Activated T-helper 1 cell treated with anti-CD3 and anti-CD28 coated beads, Interleukin-2, amount 50 U/mL, for 16 hours (primary cell): ENCODE results near the gene MYO16.

Source experiments
- DNase-seq, 2 donors: peaks; one replicate each; pipeline ENCODE4 v3.0.0-alpha.2; 2020; ENCODE audit warnings: low read depth in 1 of 2, low spot score in 1 of 2

Gene MYO16

GRCh38 chr13:109220631-109221030 is 591.2 kb downstream of the MYO16 start:
- no peak for DNase-seq

GRCh38 chr13:109224033-109224432 is 594.6 kb downstream of the MYO16 start:
- DNase-seq, result no peak

DNA sequence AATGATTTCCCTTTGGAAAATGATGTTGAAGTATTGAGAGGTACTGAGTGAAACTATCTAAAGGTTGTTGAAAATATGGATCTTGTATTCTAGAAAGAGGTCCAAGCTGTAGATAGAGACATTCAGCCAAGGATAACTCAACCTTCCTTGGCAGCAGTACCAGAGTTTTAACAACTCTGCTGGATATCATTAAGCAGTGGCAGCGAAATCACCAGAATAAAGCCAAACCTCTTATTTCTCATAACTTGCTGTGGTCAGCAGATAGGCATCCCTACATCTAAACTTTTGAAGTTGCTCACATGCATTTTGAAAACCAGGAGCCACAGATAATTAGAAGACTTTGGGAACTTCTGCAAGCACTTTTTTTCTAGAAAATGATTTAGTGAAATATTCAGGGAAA is 597.2 kb downstream of the MYO16 start:
- no peak for DNase-seq

- DNase-seq, result no peak
These were observed 598.0 kb downstream of the MYO16 start for GRCh38 chr13:109227344-109227940.

- no peak for DNase-seq
These were observed 598.8 kb downstream of the MYO16 start for GRCh38 chr13:109228211-109228610.

DNA sequence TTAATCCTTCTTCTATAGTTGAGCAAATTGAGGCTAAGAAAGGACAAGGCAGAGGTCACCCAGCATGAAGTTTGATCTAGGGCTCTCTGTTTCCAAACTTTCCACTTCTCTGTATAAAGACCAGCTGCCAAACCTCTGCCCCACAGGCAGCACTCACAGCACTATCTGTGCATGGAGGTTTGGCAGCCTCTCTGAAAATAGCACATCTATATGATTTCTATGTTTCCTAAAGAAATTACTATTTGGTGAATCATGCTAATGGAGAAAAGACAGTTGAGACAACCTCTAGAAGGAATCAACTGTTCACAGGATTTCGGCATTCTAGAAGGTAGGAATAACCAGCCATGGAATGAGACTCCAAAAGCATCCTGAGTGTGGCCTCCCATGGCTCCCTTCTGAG is 602.5 kb downstream of the MYO16 start:
- DNase-seq, result no peak

DNA sequence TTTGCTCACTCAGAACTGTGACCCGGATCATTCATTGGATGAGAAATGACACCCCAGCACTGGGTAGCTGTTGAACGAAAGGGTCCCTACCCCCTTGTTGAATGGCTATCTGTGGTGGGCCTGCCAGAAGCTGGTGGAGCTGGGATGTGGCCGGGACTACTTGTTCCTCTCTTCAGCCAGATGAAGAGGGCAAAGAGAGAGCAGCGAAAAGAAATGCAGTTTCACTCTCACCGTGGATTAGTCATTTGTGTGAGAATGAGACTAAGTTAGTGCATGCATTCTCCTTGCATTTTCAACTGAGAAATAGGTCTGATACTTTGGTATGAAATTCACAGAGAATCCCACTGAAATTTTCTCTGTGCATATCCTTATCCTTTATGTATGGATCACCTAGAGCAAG is 603.9 kb downstream of the MYO16 start:
- DNase-seq, result no peak

GRCh38 chr13:109235901-109236300 is 606.5 kb downstream of the MYO16 start:
- DNase-seq, result no peak

- DNase-seq, result no peak
These were observed 611.7 kb downstream of the MYO16 start for GRCh38 chr13:109241160-109241559.

- DNase-seq, result no peak
These were observed 614.0 kb downstream of the MYO16 start for GRCh38 chr13:109243311-109243951.

DNA sequence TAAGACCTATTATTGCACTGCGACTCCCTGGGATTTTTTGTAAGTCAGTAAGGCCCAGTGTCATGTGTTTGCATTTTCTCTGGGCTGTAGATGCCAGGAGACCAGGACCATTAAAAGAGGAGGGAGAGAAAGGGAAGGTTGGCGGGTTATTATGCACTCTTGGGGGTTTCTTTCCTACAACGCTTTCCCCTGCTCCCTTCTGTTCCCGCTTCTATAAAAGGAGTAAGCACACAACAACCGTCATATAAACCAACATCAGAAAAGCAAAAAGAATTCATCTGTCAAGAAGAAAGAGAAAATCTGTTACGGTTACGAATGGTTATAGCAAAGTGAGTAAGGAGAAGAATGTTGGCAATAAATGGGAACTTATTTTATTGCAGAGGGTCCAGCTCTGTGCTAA is 615.2 kb downstream of the MYO16 start:
- no peak for DNase-seq

GRCh38 chr13:109246001-109246400 is 616.6 kb downstream of the MYO16 start:
- no peak for DNase-seq

- no peak for DNase-seq
These were observed 620.5 kb downstream of the MYO16 start for GRCh38 chr13:109249780-109250528.

- DNase-seq, result no peak
These were observed 622.5 kb downstream of the MYO16 start for GRCh38 chr13:109251956-109252355.

GRCh38 chr13:109253316-109253715 is 623.9 kb downstream of the MYO16 start:
- DNase-seq, result no peak

- DNase-seq, result no peak
These were observed 624.9 kb downstream of the MYO16 start for GRCh38 chr13:109254274-109254673.

DNA sequence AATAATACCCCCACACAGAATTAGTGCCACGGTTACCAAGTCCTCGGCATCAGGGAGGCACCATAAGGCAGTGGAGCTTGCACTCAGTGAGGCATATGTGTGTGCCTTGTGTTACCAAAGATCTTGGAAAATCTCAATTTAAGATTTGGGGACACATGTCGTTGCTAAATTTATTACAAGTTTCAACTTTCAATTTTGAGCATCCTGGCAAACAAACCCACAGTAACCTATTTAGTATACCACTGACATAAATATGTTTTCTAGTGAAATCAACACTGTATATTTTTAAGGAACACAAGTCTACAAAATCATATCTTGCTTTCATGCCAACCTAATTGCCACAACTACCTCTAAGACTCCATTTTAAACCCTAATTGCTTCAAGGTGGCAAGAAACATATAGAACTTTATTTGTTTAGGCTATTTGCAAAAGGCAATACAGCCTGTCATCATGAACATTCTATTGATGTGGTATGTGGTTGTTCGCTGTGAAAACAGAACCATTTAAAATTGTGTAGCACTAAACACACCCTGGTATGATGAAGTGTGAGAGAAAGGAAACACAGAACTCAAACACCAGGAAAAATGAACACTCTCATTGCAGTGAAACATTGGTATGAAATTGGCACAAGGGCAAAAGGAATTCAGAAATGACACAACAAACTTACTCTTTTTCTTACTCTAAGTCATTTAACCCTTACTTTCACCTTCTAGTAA is 625.9 kb downstream of the MYO16 start:
- no peak for DNase-seq

GRCh38 chr13:109256866-109257760 is 627.7 kb downstream of the MYO16 start:
- no peak for DNase-seq
